HAP-1 (cell line): Measurements from ENCODE around the gene NOC4L.
"Not testable (repeated sequence)": the region's sequence is repeated elsewhere in the genome, so short reads cannot be mapped to it uniquely, and the experiment has no call there.

Source experiments
- DNase-seq, 2 experiments: peaks; one replicate each; pipeline ENCODE4 v3.0.0-alpha.2; 2016 to 2020; ENCODE audit warnings: low spot score in 2 of 2
- H3K27me3 ChIP-seq: fragments of 250-450 bp; sonication (Bioruptor Pico); 2 replicates; pipeline ENCODE4 v1.5.1; 2020; ENCODE audit warnings: low read depth, mild to moderate bottlenecking, moderate library complexity
- H3K36me3 ChIP-seq: fragments of 250-450 bp; sonication (Bioruptor Pico); replicated peaks from 2 replicates; pipeline ENCODE4 v1.5.1; 2020; ENCODE audit warnings: mild to moderate bottlenecking
- H3K4me1 ChIP-seq: fragments of 250-450 bp; sonication (Bioruptor Pico); 2 replicates; pipeline ENCODE4 v1.5.1; 2020; ENCODE audit warnings: mild to moderate bottlenecking
- H3K4me3 ChIP-seq: fragments of 250-450 bp; sonication (Bioruptor Pico); 2 replicates; pipeline ENCODE4 v1.5.1; 2020; ENCODE audit warnings: mild to moderate bottlenecking, moderate library complexity
- H3K9me3 ChIP-seq: fragments of 250-450 bp; sonication (Bioruptor Pico); 2 replicates; pipeline ENCODE4 v1.5.1; 2020; ENCODE audit warnings: mild to moderate bottlenecking, moderate library complexity
- in situ Hi-C: fragments of 300-500 bp; cut with MboI; formaldehyde crosslinking; loops from 3 replicates; pipeline ENCODE4 v1.14.3; 2020; ENCODE audit warnings: low sequenced_read_pairs, inconsistent platforms, mixed read lengths

Gene NOC4L

DNA sequence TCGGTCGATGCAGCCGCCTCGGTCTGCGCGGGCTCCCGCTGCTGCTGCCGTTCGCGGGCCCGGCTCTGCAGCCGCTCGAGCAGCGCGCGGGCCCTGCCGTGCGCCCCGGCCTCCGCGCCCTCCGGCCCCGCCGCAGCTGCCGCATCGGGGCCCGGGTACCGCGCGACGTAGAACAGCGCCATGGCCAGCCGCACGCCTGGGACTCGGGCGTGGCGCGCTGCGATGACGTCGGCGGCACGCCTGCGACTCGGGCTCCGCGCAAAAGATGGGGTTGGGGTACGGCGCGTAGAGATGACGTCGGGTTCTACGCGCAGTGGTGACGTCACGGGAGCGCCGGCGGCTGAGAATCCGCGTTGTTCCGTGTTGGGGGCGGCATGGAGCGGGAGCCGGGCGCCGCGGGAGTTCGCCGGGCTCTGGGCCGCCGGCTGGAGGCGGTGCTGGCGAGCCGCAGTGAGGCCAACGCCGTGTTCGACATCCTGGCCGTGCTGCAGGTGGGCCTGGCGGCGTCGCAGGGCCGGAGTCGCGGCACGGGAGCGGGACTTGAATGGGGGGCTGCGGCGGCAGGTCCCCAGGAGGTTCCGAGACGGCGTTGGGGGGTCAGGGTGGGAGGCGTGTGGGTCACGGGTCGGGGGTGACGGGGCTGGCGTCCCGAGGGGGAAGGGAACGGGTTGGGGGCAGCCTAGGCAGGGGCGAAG, at the start of gene NOC4L, which contains the start of gene DDX51:
Gene NOC4L, plus strand, starts transcription at position 343 of the 695 bp plus-strand sequence. Its CDS starts 32 bp downstream, at position 375.
Gene DDX51, minus strand, starts transcription at position 205 of the 695 bp plus-strand sequence. Its CDS starts 23 bp downstream, at position 182.
- Histone ChIP-seq H3K4me1 (0 out of 2 replicates have a peak, but pooled peaks cover 3% of the 10 kb centered on the region), H3K4me3 (peak within 1 kb of the TSS; percentile 79), H3K36me3 (peaks cover 50% of the 10 kb centered on the region), H3K9me3 (no peaks in the 10 kb centered on the region), H3K27me3 (no peaks in the 10 kb centered on the region)
- in situ Hi-C loops, result no loop called here
- DNase-seq, result peak; percentile 77 to 94

DNA sequence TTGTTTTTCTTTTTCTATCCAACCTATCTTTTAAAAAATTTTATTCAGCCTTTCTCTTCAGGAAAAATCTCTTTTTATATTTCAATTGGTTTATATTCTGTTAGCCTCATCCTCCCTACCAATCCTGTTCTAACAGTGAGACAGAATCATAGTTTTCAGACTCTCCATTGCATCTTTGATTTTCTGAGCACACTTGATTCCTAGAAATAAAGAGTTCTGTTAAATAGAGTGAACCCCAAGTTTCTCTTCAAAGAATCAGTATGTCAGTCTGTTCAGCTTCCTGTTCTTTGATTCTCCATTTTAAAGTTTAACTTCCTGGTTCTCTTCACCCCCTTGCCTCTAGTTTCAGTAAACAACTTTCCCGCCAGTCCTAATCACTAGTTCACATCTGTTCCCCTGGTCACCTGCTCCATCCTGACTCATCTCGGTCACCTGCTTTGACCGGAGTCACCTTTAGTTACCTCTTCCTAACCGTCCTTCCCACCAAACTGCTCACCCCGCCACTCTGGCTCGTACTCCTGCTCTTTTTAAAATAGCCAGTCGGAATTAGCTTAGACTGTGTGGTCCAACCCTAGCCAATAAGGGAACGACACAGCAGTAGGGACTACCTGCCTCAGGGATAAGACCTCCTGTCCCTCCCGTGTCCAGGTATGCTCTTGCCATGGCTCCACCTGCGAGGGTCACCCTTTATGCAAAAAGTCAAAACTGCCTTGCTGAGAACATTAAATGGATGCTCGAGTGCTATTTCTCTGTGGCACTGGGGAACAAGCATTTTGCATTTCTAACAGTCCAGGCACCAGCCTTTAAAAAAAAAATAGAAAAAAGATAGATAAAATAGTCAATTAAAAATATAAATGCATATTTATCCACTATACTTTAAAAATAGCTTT, 48.5 kb upstream of the NOC4L start:
- DNase-seq, result no peak
- Histone ChIP-seq H3K4me1 (no peaks in the 10 kb centered on the region), H3K36me3 (peaks cover 6% of the 10 kb centered on the region), H3K27me3 (no peaks in the 10 kb centered on the region), H3K9me3 (no peaks in the 10 kb centered on the region), H3K4me3 (no peak overlapping the region)
- in situ Hi-C loops, result no loop called here

DNA sequence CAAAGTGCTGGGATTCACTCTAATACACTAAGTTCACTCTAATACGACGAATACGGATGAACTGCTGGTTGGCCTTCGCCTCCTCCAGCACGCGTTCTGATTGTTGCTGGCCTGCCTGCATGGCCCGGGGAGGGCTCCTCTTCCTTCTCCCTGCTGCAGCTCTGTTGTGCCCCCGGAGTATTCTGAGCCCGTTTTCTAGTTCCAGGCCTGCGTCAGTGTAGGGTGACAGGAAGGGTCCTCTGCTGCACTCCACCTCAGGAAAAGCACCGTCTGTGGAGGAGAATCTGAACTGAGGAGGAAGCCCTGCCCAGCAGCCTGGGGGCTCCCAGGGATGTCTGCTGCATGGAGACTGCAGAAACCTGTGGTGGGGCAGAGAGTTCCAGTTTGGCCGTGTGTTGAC, 44.5 kb upstream of the NOC4L start:
- Histone ChIP-seq H3K36me3 (peaks cover 8% of the 10 kb centered on the region; the same call in 1 of the 2 replicates), H3K9me3 (no peaks in the 10 kb centered on the region), H3K4me3 (no peak overlapping the region), H3K27me3 (no peaks in the 10 kb centered on the region), H3K4me1 (no peaks in the 10 kb centered on the region)
- in situ Hi-C loops, result no loop called here
- no peak for DNase-seq

DNA sequence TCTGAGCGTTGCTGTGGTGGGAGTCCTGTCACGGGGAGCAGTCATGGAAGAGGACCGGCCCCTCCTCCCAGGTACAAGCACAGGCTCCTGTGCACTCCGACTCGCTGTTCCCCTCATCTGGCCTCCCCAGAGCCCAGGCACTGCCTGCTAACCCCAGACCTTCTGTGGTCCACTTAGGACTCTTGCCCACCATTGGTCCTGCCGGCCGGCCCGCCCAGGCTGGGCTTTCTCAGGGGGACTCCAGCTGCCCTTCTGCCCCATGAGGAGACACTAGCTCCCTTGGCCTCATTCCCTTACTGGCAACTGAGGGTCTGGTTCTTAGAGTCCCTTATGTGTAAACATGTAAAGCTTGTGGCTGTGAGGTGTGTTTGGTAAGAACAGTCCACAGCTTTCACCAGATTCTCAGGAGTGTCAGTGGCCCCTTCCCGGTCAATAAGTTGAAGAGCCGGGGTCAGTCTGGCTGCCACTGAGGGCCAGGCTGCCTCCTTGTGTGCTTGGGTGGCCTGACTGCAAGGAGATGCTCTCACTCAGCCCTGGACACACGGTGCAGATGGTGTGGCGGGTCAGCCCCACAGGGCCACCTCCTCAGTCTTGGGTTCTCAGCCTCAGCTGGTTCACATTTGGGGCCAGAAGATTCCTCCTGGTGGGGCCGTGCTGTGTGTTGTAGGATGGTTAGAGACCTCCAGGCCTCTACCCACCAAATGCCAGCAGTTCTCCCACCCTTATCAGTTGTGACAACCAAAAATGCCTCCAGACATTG, 43.8 kb upstream of the NOC4L start:
- no peaks in the 10 kb centered on the region for H3K4me1 ChIP-seq
- H3K27me3 ChIP-seq, result no peaks in the 10 kb centered on the region
- no peak overlapping the region for H3K4me3 ChIP-seq
- H3K9me3 ChIP-seq, result no peaks in the 10 kb centered on the region
- in situ Hi-C loops, result no loop called here
- no peak for DNase-seq
- peaks cover 12% of the 10 kb centered on the region for H3K36me3 ChIP-seq

DNA sequence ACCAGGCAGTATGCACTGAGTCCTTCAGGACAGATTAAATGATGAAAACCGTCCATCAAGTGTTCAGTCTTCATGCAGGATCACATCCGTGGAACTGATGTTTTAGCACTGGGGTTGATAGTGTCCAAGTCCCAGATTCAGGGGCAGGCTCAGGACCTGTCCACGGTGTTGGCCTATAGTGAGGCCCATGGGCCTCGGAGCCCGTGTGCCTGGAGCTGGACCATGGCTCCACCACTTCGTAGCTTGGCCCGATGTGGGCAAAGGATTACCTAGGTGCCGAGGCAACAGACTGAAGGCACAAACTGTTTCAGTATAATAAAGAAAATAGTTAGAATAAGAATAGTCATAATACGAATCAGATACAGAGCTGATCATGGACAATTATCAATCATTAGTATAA, 42.0 kb upstream of the NOC4L start:
- no peaks in the 10 kb centered on the region for H3K4me1 ChIP-seq
- H3K9me3 ChIP-seq, result no peaks in the 10 kb centered on the region
- peaks cover 7% of the 10 kb centered on the region for H3K36me3 ChIP-seq
- in situ Hi-C loops, result no loop called here
- no peak for DNase-seq
- H3K27me3 ChIP-seq, result no peaks in the 10 kb centered on the region
- no peak overlapping the region for H3K4me3 ChIP-seq

DNA sequence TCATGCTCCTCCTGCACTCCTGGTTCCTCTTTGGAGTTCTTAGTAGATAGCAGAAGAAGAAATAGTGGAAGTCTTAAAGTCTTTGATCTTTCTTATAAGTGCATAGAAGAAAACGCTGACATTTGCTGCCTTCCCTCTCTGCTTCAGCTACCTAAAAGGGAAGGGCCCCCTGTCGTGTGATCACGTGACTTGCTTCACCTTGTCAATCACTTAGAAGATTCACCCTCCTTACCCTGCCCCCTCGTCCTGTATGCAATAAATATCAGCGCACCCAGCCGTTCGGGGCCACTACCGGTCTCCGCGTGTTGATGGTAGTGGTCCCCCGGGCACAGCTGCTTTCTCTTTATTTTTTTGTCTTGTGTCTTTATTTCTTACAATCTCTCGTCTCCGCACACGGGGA, 41.2 kb upstream of the NOC4L start:
- H3K4me1 ChIP-seq, in situ Hi-C loops, H3K27me3 ChIP-seq, H3K9me3 ChIP-seq, H3K4me3 ChIP-seq, H3K36me3 ChIP-seq, DNase-seq: not testable (repeated sequence)

DNA sequence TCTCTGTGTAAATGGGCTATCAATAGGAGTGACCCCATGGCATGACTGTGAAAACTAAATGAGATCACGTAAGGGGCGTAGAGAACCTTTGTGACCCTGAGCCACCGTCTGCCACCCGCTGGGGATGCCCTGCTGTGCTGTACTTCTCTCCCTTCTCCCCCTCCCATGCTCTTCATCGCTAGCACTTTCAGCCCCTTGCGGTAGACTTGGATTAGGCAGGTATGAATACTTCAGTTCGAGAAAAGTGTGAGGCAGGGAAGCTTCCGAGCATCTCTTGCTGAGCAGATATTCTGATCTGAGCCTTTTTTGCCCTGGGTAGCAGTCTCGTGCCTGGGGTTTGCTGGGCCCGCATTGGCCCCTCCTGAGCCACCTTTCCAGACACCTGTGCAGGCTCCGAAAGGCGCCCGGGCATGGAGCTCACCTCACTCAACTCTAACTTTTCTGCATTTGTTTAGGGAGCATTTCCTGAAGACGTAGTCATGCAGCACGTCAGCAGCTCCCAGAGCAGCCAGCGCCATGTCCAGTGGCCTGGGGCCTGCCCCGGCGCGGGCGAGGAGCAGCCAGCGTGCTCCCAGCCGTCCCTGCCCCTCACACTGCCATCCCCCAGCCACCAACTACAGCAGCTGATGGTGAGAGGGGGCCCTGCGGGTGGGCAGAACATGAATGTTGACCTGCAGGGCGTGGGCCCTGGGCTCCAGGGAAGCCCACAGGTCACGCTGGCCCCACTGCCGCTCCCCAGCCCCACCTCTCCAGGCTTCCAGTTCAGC, 40.5 kb upstream of the NOC4L start:
- H3K4me1 ChIP-seq, result no peaks in the 10 kb centered on the region
- no peaks in the 10 kb centered on the region for H3K27me3 ChIP-seq
- DNase-seq, result no peak
- no peaks in the 10 kb centered on the region for H3K9me3 ChIP-seq
- no peak overlapping the region for H3K4me3 ChIP-seq
- in situ Hi-C loops, result no loop called here
- peaks cover 11% of the 10 kb centered on the region for H3K36me3 ChIP-seq

DNA sequence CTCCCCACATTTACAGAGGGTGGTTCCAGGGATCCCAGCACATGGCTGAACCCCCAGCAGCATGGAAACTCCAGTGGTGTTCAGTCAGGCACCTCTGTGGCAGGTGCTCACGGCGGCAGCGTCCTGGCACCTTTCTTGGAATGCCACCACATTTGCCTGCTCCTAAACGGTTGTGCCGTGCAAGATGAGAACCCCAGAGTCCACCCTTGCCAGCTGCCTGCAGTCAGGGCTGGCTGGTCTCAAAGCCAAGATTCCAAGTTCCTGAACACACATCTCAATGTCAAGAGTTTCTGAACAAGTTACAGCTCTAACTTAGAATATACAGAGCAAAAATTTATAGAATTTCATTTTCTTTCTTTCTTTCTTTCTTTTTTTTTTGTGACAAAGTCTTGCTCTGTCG, 38.8 kb upstream of the NOC4L start:
- Histone ChIP-seq H3K27me3 (no peaks in the 10 kb centered on the region), H3K36me3 (peaks cover 14% of the 10 kb centered on the region)

DNA sequence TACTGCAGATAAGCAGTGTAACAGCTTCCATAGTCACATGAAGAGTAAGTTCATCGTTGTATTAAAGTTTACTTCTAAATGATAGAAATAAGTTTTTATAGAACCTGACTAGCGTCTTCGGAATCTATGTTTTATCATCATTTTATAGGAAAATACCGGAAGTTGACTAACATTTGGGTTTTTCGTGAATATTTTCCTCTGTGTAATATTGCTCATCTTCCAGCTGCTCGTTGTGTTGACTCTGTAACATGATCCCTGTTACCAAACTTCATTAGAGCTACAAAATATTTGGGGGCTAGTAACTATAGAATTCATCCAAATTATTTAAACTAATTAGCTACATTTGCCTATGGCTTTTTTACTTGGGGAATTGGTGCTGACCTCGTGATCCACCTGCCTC, 37.3 kb upstream of the NOC4L start:
- in situ Hi-C loops, result no loop called here
- Histone ChIP-seq H3K27me3 (no peaks in the 10 kb centered on the region), H3K4me1 (no peaks in the 10 kb centered on the region), H3K36me3 (peaks cover 16% of the 10 kb centered on the region), H3K4me3 (no peak overlapping the region), H3K9me3 (no peaks in the 10 kb centered on the region)
- DNase-seq, result no peak

More for the DNA sequence above, 38.8 kb upstream of the NOC4L start:
- in situ Hi-C loops, result no loop called here
- Histone ChIP-seq H3K4me3 (no peak overlapping the region), H3K4me1 (no peaks in the 10 kb centered on the region), H3K9me3 (no peaks in the 10 kb centered on the region)
- no peak for DNase-seq

DNA sequence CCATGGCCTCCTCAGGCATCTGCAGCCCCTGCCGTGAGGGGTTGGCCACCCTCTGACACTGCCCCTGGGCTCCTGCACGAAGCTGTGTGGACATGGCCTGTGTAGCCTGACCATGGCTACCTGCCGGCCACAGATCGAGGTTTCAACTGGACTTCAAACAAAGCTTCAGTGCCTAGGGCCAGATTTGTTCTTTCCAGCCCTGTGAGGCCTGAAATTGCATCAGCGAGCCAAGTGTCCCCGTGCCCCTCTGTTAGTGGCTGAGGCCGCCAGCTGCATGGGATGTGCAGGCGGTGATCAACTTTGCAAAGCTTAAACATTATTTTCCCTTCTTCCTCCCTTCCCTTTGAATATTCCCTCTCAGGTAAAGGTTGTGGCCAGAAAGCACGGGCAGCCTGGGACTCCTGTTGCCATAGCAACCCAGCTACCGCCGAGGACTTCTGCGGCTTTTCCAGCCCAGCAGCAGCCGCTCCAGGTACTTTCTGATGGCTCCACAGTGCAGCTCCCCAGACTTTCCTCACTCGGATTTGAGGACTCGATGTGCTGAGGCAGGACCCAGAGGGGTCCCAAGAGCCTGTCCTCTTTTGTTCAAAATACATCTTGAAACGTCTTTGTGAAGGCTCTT, 35.9 kb upstream of the NOC4L start:
- in situ Hi-C loops, result no loop called here
- peaks cover 18% of the 10 kb centered on the region for H3K36me3 ChIP-seq
- H3K4me3 ChIP-seq, result no peak overlapping the region
- H3K9me3 ChIP-seq, result no peaks in the 10 kb centered on the region
- no peak for DNase-seq
- H3K27me3 ChIP-seq, result no peaks in the 10 kb centered on the region
- H3K4me1 ChIP-seq, result no peaks in the 10 kb centered on the region

DNA sequence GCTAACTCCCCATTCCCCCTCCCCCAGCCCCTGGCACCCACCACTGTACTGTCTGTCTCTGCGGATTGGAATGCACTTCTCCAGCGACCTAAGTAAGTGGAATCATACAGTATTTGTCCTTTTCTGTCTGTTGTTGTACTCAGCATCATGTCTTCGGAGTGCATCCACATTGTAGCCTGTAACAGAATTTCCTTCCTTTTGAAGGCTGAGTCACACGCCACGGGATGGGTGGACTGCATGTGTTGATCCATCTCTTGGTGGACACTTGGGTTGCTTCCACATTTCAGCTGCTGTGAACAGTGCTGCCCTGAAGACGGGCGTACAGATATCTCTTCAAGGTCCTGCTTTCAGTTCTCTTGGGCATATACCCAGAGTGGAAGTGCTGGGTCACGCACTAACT, 34.5 kb upstream of the NOC4L start:
- no peaks in the 10 kb centered on the region for H3K9me3 ChIP-seq
- no peak overlapping the region for H3K4me3 ChIP-seq
- in situ Hi-C loops, result no loop called here
- peaks cover 30% of the 10 kb centered on the region for H3K36me3 ChIP-seq
- no peaks in the 10 kb centered on the region for H3K27me3 ChIP-seq
- DNase-seq, result no peak
- H3K4me1 ChIP-seq, result no peaks in the 10 kb centered on the region

DNA sequence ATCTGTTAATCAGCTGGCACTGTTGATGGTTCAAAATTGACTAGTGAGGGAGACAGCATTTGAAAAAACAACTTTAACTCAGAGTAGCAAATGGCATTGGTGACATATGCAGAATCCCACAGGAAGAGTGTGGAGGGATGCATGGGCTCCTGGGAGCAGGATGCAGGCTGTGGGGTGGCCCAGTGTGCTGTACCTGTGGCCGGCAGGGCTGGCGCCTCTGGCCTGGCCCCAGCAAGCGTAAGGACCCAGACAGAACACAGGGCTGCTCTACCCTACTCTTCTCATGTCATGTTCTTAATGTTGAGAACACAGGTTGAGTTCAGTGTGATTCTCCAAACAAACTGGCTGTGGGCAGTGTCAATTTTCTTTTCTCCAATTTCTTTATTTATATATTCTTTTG, 33.6 kb upstream of the NOC4L start:
- in situ Hi-C loops, result no loop called here
- Histone ChIP-seq H3K36me3 (peaks cover 35% of the 10 kb centered on the region), H3K4me3 (no peak overlapping the region), H3K4me1 (no peaks in the 10 kb centered on the region), H3K9me3 (no peaks in the 10 kb centered on the region), H3K27me3 (no peaks in the 10 kb centered on the region)
- no peak for DNase-seq
